HG03571 (cell line): Measurements from ENCODE around the gene TTC23L.

ENCODE experiments used
- ATAC-seq: cut with Tn5 transposase; IDR thresholded peaks from one replicate; pipeline ENCODE4 v1.9.1; 2021; ENCODE audit not compliant: unreplicated experiment

TTC23L gene

DNA sequence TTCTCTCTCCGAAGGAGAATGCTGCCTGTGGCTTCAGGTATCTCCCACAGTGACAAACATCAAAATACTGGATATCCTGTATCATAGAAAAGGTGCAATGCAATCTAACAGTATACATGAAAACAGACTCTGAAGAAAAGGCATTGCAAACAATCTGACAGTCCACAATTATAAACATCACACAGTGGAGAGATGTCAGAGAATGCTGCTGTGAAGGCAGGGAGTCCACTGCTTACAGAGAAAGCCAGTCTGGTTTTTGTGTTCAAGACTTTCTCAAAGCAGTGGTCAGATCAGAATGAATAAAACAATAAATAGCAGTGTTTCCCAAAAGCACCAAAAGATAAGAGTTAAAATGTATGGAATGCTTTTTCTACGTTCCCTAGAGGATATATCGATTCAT lies 28.7 kb downstream of the TTC23L start:
- no peak for ATAC-seq

DNA sequence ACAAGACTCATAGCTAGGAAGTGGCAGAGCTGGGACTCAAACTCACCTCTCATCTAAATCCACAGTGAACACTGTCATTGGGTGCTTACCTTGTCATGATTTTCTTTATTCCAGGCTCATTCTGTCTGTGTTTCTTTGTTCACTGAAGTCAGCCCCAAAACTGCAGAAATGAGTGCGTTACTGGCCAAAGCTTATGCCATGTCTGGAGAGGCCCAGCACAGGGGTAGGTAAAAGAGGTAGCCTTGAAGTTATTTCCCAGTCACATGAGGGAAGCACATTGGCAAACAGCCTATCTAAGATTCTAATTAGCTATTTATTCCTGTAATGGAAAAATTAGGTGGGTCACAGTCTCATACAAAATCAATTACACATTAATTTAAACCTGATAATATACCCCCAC lies 29.8 kb downstream of the TTC23L start:
- ATAC-seq: no peak

DNA sequence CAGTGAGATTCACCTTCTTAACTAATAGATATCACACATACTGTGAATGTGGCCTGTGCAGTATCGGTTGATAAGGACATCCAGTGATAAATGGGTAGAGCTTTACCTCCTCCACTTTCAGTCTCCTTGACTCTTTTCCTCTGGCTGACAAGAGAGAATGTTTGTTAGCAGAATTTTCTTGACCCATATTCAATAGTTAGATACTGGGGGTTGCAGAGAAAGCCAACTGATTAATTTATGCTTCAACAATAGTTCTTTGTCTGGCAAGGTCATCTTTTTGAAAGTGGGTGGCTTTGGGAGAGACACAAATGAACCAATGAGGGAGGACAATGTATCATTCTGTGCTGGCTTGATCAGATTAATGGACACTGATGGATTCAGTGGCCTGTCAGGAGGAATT lies 30.3 kb downstream of the TTC23L start:
- no peak for ATAC-seq

DNA sequence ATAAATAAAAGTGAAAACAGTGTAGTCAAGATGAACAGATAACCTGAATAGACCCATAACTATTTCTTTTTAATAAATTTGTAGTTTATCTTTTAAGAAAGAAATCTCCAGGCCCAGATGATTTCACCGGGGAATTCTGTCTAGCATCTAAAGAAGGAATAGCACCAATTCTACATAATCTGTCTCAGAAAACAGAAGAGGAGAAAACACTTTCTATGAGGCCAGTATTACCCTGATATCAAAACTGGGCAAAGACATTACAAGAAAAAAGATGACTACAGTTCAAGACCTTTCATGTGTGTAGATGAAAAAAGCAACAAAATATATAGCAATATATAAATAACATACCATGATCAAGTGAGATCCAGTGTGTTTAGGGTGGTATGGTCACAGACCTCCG lies 31.4 kb downstream of the TTC23L start:
- ATAC-seq: no peak

DNA sequence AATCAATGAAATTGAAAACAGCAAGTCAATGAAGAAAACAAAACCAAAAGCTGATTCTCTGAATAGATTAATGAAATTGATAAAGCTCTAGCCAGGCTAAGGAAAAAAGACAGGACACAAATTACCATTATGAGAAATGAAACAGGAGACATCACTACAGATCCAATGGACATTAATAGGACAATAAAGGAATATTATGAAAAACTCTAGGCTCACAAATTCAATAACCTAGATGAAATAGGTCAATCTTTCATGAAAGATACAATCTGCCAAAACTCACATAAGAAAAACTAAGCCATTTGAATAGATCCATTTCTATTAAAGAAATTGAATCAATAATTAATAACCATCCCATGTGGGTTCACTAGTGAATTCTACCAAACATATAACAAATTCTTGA lies 37.3 kb downstream of the TTC23L start:
- no peak for ATAC-seq

DNA sequence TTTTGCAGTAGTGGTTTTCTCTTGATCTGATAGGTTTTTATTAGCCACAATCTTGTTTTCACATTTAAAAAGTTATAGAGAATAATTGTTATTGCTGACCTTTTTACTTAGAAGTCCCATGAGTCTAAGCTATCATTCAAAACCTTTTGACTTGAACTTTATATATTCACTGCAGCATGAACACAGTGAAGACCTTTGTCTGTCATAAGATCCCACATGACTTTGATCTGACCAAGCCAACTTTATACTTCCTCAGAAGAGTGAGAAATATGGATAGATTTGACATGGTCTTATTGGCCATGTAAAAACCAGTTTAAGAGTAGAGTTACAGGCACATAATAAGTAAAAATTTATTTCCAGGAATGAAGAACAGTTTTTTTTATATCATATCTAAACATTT lies 42.3 kb downstream of the TTC23L start:
- ATAC-seq: no peak

DNA sequence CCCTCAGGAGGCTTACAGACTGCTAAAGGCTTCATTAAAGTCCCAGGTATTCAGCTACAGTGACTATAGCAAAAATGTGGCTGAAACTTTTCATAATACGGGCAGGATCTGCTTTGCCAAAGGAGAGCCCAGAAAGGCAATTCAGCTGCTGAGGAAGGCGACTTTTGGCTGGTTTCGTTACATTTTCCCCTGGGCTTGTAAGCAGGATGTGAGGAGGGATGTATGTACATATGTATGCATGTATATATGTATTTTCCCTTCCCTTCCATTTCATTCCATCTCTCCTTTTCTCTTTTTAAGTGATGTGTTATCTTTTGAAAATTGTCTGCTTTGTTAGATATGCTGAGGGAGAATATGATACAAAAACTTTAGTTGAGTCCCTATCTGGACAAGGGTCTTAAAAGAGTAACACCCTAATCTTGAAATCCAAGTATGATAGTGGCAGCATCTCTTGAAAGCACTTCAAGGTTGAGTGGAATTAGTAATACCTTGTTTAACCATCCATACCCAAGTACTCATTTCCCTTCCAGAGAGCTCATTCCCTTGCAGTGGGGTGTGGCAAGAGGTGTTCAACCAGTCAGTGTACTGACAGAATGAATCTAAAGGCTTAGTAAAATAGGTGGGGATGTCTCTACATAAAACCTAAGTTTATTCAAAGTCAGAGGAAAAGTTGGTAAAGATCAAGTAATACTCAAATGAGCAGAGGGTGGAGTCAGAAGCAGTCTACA lies 47.6 kb downstream of the TTC23L start:
- no peak for ATAC-seq

DNA sequence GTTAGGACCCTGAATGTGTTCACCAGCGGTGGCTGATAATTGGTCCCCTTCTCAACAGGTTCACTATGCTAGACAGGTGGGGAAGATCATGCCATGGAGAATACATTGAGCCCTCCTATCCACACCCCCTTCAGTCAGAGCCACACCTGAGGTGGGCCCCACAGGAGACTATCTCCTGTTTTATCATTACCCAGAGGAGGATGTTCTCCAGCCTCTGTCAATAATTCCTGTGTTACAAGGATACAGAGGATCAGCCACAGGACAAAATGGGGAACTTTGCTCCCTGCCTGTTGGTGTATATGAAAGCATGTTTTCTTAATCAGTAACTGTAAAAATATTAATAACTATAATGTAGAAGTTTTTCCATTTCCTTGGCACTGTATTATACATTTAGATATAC lies 50.4 kb downstream of the TTC23L start:
- no peak for ATAC-seq

DNA sequence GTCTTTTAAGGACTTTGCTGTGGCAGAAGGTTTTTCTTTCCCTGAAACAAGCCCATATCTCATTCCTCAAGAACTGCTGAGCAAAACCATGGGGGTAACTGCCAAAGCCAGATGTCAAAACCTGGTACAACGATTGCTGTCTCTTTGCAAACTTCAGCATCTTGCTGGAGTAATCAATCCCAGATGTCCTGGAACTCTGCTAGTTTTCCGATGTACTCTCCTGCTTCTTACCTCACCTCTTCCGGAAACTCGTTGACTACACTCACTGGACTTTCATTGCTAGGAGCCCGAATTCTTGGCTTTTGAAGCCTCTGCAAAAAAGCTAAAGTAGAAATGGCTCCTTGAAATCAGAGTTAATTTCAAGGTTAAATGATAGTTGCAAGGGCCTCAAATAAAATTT lies 53.0 kb downstream of the TTC23L start:
- no peak for ATAC-seq

DNA sequence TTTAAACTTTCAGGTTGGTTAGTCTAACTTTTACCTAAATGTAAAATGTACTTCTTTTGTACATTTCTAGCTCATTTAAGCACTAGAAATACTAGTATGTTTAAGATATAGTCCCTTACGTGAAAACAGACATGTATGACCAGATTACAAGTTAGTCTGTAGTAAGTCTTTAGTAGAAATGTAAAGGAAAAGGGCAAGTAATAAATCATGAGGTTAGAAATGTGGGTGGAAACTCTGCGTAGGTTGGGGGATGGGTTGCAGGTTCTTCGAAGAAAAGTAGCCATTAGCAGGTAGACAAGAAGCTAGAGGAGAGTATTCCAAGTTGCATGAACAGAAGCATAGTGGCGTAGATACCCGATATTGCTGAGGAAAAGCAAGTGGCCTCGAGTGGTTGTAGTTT lies 53.5 kb downstream of the TTC23L start:
- no peak for ATAC-seq

DNA sequence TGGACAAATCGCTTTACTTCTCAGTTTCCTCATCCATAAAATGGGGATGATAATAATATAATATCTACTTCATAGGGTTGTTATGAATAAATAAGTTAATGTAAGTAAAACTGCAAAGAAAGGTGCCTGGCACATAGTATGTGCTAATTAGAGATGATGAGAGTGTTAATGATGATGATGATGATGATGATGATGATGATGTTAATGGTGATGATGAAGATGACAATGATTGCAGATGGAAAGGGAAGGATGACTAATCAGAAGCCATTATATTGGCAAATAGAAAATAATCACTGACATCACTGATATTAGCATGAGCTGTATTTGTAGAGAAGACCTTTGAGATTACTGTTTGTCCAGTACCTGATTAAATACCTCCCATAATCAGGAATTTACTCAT lies 55.8 kb downstream of the TTC23L start:
- no peak for ATAC-seq

DNA sequence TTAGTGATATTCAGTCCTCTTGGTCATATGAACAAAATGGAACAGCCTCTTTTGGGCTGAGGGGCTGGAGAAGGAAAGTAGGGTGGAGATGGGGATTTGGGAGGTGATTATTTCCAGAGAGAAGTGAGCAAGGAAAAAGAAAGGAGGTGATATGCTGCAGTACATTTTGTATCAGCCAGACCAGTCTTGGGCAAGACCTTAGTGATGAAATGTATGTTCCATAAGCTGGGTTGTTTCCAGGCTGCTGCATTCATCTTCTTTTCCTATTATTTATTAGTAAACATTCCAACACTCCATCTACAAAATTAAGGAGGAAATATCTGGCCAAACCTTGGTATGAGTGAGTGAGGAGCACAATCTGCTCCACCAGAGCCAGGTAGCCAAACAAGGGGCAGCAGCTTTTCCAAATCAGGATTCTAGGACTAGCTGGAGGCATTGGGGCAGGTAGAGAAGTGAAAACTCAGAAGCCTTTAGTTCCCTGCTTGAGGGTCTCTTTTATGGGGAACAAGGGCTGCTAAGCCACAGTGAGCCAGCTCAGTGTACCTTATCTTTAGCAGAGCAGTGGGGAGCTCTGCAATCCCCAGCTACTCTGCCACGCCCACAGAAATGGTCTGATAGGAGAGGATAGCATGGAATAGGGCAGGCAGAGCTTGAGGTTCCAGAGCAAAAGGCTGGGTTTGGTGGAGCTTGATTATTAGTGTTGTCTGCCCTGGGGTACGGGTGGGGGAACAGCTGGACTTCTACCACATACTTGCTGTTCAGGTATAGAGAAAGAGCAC lies 56.9 kb downstream of the TTC23L start:
- no peak for ATAC-seq

DNA sequence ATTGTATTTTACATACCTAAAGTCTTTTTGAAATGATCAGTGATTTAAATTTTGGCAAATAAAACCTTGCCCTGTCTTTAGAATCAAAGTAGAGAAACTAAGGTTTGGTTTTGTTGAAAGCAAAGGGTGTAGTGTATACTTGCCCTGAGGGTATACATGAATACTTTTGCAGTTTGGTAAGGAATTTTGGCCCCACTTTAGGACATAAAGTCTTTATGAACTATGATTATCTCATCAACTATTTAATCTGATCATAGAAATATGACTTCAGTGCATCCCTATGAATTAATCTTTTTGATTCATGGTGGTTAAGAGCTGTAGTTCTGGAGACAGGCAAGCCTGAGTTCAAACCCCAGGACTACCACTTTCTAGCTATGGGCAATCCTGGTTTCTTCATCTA lies 58.7 kb downstream of the TTC23L start:
- ATAC-seq: no peak

DNA sequence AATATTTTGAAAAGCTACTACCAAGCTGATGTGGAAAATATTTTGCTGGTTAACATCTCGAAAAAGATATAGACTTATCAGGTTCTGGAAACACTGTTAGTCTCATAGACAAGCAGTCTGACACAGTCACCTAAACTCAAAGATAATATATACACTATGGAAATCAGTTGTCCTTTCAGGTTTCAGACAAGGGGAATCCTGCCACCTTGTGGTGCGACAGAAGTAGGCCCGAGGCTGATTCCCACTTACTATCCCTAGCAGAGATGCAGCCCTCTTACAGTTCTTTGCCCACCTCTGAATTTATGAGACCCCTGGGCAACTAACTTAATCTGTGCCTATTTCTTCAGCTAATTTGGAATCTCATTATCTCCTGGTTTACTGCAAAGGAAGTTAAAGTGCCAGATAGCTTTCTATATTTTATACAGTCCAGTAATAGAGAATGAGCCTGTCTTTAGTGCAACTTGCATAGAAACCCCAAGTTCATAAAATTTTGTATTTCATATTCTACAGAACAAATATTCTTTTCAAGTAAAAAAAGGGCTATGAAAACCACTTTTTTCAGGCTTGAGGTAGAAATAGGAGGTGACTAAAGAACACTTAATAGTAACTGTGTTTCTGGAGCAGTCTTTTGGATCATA lies 59.4 kb downstream of the TTC23L start:
- peak; percentile 81 for ATAC-seq

DNA sequence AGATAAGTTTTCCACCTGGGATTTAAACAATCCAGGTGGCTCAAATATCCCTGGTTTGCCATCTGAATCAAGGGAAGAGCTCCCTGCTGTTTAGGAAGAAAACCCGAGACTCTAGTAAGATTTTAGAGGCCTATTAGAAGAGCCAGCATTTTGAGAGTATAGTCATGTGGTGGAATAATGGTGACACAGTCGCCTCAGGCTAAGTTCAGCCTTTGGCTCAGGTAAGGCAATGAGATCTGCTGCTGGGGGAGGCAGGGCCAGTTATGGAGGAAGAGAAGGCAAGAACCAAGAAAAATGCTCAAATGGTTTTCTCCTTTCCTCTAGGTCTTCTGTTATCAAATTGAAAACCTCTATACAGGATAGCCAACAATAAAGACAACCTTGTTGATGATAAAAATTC lies 60.1 kb downstream of the TTC23L start:
- ATAC-seq: no peak

DNA sequence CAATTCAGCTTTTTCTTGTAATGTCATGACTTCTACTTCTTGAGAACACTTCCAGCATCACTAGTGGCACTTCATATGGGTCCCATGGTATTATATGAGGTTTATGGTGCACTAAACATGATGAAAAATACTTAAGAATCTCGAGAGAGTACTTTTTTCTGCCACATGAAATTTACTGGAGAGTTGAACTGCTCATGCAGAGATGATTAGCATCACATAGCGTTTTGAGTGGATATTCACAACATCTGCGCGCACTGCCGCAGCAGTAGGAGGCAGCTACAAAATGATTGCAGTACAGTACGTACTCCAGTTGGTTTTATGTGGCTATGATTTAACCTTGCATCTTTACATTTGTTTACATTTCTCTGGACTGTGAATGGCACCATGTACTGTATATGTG lies 61.7 kb downstream of the TTC23L start:
- no peak for ATAC-seq

DNA sequence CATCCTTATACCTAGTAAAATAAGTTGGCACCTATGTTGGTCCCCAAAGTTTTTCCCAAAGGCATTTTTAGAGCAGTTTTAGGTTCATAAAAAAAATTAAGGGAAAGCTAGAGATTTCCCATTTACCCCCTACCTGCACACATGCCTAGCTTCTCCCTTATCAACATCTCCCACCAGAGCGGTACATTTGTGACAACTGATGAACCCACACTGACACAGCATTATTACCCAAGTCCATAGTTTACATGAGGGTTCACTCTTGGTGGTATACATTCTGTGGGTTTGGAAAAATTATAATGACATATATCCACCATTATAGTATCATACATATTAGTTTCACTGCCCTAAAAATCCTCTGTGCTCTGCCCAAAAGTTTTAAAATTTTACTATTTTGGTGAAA lies 64.3 kb downstream of the TTC23L start:
- no peak for ATAC-seq

DNA sequence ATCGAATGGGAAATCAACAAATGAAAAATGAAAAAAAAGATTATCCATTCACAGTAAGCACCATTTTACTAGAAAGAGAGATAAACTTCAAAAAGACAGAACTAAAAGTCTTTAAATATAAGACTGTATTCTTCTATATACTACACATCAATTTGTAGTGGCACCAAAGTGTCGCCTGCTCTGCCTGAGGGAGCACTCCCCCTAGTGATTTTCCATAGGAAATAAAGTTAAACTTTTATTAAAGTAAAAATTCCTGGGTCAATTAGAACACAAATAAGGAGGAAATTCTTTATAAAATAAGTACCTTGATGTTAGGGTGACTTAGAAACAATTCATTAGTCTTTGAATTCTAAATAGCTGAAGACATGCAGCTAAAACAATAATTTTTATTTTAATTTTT lies 66.6 kb downstream of the TTC23L start:
- no peak for ATAC-seq

DNA sequence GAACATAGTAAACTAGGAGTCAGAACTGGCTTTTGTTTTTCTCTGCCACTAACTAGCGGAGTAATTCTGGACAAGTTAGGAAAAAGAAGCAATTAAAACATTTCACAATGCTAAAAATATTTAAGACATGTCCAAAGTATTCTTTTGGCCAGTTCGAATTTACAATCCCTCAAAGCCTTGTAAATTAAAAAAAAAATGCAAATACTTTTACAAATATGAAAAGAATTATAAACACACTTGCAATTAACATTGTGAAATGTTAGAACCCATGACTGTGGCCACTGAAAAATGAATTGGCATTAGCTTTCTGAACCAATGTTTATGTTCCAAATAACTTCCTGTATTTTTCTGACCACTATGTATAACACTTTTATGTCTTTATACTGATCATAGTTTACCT lies 74.1 kb downstream of the TTC23L start:
- no peak for ATAC-seq

DNA sequence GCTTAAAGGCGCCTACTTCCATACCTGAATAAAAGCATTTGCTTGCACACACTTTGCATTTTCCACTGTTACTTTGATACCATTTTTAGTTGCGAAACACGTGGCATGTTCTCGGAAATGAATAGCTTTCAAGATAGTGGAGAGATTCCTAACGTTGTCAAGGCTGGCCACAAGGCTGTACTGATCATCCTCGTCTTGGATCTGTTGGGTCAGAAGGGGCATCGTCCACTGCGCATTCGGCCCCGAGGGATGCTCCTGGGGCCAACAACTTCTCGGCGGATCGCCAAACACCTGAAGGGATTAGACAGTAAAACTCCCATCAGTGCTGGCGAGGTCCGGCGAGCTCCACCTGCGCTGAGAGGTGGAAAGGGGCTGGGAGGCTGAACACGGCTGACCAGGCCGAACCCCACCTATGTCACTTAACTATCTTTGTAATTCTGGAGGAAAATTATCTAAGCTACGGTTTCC lies 75.7 kb downstream of the TTC23L start:
- ATAC-seq: peak; percentile 24

DNA sequence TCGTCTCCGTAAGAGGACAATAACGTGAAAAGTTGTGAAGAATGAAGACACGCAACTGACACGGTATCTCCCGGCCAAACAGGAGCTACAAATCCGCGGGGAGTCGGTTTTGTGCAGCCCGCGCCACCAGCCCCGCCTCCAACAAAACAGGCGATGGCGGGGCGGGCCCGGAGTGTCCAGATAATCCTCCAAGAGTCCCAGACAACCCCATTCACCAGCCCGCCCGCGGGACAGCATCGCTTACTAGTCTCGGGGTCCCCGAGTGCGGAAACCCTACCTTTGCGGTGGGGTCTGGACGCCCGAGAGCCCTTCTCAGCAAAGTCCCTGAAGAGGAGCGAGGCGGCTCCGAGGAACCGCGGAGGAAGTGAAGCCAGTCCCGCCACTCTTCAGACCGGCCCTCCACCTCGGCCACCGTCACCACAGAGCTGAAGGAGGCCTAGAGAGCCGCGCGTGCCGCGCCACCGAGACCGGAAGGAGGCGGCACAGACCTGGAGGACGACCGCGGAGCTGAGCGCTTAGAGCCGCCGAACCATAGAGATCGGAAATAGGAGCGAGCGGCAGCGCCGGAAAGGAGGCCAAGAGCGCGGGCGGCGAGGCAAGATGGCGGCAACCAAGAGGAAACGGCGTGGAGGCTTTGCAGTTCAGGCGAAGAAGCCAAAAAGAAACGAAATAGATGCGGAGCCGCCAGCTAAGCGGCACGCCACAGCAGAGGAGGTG lies 76.3 kb downstream of the TTC23L start, which contains the start of the genes BRIX1 and RAD1:
BRIX1 (plus strand) TSS at position 573 of the 717 bp plus-strand sequence; CDS start at position 601, 28 bp downstream.
RAD1 (minus strand) TSS at position 366 of the 717 bp plus-strand sequence. CDS start 612 bp downstream, outside the sequence.
- ATAC-seq: peak; percentile 98
